ENCODE results near the gene ARHGEF6.

The ARHGEF6 gene

DNA sequence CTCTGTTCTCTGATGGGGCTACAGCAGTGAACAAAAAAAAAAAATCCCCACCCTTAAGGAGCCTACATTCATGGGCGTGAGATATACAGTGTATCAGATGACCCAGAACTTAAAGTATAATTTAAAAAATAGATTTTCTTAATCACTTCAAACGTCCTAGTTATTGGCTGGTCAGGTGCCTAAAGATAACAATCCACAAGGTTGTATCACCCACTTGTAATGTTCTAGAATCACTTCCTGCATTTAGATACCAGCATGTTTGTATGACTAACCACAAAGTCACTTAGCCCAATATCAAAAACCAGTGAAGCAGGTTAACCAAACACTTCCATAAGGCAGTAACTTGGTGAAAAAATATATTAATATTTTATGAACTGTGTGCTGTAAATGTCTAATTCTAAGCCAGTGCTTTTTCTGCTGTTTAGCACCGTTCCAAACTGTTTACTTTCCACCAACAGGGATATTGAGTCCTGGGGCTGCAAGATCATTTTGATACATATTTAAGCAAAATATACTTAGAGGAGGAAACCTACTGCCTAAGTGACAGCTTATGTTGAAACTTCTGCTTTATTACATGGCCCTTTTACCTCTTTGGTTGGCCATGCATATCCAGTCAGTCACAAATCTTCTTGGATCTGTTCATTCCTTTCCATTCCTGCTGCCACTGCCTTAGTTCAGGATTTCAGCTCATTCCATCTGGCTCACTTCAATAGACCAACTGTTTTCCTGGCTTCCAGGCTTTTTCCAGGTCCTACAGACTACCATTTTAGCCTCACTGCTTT, 89.5 kb downstream of the ARHGEF6 start:
- no peak for DNase-seq (ENCODE audit: low read depth)

DNA sequence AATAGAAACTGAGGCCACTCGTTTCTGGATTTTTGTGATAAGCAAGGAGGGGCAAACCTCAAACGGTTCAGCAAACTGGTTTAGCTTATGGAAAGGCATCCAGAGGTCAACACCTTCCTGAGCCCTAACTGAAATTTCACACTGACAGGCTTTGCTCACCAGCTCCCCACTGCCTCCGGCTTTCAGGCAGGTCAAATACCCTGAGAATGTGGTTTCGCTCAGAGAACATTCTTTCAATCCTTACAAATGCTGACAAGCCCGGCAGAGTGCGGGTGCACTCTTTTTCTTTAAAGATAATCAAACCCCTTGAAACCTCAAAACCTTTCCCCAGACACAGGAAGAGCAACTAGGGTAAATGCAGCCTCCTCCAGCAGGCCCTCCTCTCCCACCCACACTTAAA, 91.3 kb downstream of the ARHGEF6 start:
- no peak for DNase-seq (ENCODE audit: low read depth)

DNA sequence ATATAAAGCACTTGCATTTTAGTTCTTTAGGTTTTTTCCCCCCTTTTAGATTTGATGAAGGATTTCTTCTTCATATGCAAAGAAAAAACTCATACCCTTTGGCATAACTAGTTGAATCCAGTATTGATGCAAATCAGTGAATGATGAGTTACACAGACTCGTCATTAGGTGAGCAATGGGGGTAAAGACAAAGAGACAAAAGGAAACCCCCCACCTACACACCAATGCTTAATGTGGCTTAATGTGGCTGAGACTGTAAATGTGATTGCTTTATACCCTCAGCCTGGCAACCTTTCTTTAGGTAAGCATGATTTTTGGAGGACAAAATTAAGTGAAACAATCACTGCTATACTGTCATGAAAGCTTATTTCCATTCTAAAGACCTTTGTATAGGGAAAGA, 93.3 kb downstream of the ARHGEF6 start:
- no peak for DNase-seq (ENCODE audit: low read depth)

DNA sequence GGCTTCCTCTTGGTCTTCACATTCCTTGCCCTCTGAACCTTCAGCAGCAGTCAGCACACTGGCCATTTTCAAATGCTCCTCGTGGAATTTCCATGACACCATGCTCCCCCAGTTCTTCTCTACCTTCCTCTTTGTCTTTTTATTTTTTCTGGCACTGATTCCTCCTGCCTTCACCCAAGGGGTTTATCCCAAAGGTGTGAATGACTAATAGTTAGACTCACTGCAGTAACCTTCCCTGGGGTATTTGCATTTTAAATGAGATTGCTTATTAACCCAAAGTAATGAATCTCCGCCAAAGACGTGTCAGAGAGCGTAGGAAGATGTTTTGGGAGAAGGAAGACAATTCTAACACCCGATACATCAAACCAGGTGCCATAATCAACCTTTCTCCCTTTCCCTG, 96.6 kb downstream of the ARHGEF6 start:
- DNase-seq (ENCODE audit: low read depth): no peak

DNA sequence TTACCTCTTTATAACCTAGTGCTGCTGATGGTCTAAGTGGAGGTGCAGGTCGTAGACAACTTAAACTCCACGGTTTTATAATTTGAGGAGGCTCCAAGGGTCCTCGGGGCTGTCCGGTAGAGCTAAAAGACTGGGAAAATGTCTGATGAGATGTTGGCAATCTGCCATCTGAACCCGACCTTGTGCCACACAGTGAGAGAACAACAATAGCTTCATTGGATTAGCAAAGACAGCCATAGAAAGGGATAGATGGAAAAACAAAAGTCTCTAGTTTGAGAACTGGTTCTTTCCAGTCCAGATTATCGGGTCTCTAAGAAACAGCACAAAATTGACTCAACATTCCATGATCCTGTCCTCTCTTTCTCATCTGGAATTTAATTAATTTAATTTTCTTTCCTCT, 101.2 kb downstream of the ARHGEF6 start:
- DNase-seq (ENCODE audit: low read depth): no peak

DNA sequence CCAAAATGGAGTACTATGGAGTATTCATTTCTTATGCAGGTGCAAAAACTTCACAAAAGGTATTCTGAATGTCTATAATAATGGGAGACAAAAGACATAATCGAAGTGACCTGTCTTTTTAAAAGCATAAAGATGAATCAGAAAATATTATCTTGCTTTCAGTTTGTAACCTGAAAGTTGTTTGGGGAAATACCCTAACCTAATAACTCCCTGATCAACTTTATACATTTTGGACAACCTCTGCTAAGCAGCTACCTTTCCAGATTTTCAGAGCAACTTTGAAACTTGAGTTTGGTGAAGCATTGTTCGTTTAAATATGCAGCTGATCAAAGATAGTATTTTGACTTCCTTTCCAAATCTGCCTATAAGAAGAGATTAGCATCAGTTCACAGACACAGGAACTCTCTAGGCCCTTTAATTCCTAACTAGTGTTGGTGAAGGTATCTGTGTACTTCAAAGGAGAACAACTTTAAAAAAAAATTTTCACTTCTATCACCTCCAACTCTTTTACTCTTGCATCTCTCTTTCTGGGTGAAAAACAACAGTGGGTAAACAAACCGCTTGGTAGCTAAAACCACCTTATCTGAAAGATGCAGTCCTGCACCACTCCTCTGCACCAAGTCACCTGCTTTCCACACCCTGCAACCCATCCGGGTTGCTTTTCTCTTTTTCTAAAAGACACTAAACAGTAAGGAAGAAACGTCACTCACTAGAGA, 106.3 kb downstream of the ARHGEF6 start:
- DNase-seq (ENCODE audit: low read depth): no peak

DNA sequence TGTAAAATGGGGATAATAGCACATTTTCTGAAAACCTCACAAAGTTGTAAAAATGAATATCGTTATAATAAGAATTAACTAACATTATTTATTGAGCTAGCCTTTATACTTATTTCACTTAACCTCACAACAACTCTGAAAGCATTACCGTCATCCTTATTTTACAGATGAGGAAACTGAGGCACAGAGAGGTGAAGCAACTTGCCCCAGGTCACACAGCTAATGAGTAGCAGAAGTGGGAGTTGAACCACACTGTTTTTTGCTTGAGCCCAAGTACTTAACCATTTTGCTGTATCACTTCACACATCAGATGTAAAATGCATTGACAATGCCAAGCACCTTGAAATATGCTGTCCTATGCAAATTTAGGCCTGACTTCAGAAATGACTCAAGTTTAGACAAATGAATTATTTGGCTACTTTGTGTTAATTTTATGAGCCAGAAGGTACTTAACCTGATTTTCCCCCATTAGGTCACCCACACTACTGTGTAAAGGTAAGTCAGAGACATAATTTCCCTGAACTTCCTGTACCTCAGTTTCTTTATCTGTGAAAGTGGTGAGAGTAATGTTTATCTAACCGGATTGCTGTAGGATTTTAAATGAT, 109.6 kb downstream of the ARHGEF6 start:
- DNase-seq (ENCODE audit: low read depth): no peak

DNA sequence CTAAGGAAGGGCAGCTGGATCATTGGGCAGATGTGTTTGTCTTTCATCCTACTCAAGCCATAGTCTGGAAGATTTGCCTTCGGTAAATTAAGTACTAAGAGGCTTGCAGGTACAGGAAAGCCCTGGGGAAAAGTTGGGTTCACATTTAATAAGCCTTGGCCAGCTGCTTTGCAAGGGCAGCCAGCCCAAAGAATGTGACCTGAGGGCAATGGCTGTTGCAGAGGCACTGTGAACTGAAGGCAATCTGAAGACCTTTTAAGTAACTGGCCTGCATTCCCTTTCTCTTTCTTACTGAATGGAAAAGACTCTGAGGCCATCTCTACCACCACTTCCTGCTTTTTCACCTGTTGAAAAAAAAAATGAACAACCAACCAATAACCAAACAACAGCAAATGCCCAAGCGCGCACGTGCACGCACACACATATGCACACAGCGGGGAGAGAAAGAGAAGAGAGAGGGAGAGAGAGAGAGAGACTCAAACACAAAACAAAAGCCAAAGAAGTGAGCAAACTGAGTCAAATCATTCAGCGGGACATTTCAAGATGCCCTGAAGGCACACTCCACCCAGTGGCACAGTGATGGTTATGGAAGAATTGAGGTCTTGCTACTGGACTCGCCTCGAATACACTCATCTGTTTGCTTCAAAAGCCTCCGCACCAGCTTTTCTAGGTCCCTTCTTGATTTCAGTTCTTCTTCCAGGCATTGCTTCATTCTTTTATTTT, 113.1 kb downstream of the ARHGEF6 start:
- no peak for DNase-seq (ENCODE audit: low read depth)

DNA sequence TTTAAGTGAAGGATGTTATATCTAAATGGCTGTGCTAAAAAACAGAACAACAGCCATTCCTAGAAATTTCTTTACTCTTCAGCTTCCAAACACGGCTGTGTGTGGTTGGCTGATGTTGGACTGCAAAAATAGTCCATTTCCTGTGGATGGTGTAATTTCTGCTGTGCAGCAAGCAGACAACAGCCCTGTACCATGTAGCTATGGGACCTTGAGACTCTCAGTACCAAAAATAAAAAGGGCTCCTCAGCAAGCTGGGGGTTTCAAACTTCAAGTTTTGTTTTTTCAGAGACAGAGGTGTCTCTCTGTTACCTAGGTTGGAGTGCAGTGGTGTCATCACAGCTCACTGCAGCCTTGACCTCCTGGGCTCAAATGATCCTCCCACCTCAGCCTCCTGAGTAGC, 114.6 kb downstream of the ARHGEF6 start:
- DNase-seq (ENCODE audit: low read depth): no peak

DNA sequence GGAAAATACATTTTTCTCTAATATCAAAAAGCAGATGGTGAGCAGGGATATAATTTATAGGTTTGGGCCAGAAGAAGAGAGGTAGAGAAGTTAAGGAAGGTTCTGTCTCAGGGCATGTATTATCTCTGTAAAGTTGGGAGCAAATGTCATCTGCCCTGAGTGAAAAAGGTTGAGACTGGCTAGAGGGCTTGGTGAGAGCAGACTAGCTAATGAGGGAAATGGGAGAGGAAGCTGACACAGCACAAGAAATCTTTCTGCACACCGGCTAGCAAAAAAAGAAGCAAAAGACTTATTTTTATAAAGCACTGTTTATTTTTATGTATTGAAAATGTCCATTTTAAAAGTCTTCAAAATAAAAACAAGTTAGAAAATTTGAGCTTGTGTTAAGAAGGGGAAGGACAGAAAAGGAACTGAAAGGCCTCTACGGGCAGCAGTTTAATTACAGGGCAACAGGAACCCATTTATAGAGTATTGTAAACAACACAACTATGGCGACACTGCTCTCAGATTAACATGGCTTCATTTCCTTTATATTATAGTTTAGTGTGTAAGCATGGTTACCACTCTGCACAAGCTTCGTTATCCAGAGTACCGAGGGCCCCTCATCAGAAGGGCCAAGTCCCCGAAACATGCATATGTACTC, 115.4 kb downstream of the ARHGEF6 start:
- no peak for DNase-seq (ENCODE audit: low read depth)

DNA sequence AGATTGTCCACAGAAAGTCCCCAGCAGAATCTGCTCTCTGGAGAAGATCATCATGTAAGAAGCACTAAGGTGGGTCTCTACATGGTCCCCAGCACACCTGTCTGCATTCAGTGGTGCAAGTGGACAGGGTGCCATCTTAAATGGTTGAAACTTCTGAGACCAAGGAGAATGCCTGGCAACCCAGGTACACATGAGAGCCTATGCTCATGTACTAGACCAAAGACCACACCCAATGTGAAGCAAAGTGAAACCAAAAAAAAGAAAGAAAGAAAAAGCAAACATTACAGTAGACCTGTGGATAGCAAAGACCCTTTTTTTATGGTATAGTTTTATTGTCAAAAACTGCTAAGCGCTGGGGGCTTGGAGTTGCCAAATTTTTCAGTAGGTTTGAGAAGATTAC, 117.8 kb downstream of the ARHGEF6 start:
- DNase-seq (ENCODE audit: low read depth): no peak

DNA sequence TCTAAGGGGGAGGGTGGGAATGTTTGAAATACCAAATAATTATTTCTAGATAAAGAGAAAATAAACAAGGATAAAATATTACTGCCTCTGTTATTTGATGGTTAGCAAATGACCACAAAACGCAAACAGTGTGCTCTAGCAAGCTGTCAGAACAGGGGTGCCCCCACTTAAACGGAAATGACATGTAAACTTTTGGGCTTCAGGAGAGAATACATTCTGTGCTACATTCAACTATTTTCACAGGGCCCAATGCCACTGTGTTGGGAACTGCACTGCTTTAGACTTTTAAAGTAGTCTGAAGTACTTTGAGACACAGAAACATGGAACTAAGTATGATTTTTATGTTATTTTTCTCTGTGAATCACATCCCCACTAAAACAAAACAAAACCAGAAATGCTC, 118.6 kb downstream of the ARHGEF6 start:
- DNase-seq (ENCODE audit: low read depth): no peak

DNA sequence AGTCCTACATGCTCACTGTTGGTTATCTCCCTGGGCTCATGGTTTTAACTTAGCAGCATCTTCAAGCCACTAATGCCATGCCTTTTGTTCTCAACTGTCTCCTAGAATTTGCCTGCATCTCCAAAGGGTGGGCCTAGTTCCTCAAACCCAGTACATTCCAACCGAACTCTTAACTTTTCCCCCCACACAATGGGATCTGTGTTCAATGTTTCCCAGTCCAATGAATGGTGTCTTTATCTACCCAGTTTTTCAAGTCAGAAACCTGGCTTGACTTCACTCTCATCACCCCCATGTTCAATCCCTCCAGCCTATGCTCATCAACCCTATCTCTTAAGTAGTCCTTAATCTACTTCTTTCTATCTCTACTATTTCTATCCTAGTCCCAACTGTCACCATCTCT, 119.8 kb downstream of the ARHGEF6 start:
- DNase-seq (ENCODE audit: low read depth): no peak

DNA sequence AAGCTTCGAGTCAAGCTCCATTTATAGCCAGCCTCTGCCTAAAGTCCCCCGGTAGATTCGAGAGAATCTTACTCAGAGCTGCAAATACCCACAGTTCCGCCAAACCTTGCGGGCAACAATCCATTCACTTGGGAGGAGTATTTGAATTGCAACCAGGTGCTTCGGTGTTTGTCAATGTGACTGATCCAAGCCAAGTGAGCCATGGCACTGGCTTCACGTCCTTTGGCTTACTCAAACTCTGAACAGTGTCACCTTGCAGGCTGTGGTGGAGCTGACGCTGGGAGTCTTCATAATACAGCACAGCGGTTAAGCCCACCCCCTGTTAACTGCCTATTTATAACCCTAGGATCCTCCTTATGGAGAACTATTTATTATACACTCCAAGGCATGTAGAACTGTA, 121.6 kb downstream of the ARHGEF6 start:
- no peak for DNase-seq (ENCODE audit: low read depth)

DNA sequence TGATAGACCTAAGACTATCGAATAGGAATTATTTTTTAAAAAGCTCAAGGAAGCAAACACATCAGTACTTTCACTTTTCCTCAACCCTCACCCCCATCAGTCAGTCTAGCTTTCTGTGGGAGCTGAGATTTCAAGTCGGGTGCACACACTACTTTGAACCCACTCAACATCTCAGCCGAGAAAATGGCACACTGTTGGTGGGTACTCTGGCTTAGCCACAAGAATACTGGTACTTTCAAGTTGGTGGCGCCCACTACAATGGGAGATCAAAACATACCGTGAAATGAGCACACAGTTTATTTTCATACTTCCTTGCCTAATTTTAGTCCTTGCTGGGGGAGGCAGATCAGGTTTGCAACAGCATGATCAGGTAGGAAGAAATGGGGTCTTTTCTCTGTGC, 122.6 kb downstream of the ARHGEF6 start:
- no peak for DNase-seq (ENCODE audit: low read depth)

DNA sequence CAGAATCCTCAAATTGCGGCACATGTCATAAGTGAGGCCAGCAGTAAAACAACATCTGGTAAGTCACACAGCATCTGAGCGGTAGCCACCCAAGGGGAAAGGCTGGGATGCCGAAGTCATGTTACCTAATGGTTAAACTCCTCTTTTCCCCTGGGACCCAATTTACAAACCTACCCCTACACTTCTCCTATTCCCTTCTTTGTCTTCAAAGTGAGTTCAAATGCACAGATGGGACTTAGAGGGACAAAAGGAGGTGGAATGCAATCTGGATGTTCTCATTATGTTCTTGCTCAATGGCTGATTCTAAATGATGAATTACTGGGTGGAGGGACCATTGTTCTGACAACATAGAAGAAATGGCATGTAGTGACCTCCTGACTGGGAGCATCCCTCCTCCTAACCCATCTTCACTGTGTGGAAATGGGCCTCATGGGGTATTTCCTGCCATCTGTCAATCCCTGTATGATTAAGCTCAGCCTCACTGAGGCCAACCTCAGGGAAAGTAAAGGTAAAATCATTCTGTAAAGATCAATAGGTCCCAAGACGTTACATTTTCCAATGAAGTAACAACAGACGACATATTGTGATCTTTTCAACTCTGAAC, 124.3 kb downstream of the ARHGEF6 start:
- no peak for DNase-seq (ENCODE audit: low read depth)

DNA sequence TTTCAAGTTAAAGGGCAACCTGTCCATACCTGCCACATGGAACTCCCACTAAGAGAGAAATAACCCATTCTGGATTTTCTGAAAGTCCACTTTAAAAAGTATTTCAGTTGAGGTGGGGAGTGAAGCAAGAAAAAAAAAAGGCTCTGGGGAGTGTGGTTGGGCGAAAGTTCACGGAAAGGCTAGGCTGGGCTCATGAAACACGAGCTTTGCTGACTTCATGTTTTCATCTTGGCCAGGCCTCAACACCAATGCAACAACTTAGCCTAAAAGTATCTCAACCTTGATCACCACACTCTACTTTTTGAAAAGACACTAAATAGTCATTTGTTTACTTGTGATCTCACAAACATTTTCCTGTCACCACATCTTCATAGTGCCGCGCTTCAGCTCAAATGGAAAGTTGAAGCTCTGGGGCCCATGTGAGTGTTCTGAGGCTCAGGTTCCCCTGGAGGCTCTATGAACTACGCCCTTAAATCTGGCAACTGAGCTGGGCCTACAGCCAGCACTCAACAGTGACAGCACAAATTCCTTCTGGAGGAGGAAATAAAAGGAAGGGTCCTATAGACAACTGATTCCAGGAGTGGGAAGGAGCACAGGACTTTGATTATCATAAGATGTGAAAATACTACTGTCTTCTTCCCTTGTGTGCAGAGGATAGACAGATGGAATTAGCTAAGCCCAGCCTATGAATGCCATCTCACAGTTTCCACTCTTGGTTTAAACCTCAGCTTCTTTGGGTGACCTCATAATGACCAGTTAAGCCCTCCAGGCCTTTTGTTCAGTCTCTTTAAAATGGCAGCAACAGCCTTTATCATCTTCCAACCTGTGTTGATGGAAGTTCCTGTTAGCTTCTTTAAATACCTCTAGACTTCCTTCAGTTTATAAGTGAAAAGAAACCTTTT, 127.7 kb downstream of the ARHGEF6 start:
- no peak for DNase-seq (ENCODE audit: low read depth)

DNA sequence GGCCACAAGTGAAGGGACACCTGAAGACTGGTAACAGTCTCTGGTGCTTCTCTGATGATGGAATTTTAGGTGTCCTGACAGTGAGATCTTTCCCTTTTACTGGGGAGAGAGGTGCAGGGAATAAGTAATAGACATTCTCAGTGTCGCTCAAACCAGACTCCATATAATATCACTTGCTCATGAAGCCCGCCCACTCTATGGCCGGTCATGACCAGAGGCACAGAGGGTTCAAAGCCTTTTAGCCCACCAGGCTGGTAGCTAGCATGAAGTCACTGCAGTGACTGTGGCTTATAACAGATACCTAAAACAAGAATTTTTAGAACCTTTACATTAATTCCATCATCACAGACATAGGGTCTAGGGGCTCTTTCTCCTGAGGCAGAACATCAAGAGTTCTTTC, 129.9 kb downstream of the ARHGEF6 start:
- DNase-seq (ENCODE audit: low read depth): no peak

DNA sequence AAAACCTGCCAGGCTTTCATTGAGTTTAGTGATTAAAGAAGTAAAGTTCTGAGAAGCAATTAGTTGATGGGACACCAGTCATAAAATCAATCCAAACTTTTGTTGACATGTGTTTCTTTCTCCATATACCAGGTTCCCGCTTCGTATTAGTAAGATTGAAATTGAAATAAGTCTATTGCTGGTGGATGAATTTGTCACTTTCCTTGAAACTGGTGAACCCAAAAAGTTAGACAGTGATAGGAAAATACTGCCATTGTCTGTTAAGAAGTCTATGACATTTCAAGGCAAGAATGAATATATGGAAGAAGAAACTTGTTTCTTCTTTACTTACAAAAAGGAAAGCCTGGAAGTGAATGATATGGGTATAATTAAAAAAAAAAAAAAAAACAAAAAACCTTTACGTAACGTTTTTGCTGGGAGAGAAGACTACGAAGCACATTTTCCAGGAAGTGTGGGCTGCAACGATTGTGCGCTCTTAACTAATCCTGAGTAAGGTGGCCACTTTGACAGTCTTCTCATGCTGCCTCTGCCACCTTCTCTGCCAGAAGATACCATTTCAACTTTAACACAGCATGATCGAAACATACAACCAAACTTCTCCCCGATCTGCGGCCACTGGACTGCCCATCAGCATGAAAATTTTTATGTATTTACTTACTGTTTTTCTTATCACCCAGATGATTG, 132.9 kb downstream of the ARHGEF6 start, which contains the start of gene CD40LG:
TSS of gene CD40LG (plus strand) at position 482 of the 684 bp plus-strand sequence. CDS start at position 573, 91 bp downstream.
- DNase-seq (ENCODE audit: low read depth): no peak
